Epidermal melanocyte (primary cell): ENCODE results near the gene GIGYF2.
"Not testable (repeated sequence)": the region's sequence is repeated elsewhere in the genome, so short reads cannot be mapped to it uniquely, and the experiment has no call there.

Experiments used
- DNase-seq: peaks from one replicate; pipeline ENCODE4 v3.0.0; 2011; ENCODE audit warnings: low spot score; ENCODE audit not compliant: insufficient read length

The GIGYF2 gene, protein sequence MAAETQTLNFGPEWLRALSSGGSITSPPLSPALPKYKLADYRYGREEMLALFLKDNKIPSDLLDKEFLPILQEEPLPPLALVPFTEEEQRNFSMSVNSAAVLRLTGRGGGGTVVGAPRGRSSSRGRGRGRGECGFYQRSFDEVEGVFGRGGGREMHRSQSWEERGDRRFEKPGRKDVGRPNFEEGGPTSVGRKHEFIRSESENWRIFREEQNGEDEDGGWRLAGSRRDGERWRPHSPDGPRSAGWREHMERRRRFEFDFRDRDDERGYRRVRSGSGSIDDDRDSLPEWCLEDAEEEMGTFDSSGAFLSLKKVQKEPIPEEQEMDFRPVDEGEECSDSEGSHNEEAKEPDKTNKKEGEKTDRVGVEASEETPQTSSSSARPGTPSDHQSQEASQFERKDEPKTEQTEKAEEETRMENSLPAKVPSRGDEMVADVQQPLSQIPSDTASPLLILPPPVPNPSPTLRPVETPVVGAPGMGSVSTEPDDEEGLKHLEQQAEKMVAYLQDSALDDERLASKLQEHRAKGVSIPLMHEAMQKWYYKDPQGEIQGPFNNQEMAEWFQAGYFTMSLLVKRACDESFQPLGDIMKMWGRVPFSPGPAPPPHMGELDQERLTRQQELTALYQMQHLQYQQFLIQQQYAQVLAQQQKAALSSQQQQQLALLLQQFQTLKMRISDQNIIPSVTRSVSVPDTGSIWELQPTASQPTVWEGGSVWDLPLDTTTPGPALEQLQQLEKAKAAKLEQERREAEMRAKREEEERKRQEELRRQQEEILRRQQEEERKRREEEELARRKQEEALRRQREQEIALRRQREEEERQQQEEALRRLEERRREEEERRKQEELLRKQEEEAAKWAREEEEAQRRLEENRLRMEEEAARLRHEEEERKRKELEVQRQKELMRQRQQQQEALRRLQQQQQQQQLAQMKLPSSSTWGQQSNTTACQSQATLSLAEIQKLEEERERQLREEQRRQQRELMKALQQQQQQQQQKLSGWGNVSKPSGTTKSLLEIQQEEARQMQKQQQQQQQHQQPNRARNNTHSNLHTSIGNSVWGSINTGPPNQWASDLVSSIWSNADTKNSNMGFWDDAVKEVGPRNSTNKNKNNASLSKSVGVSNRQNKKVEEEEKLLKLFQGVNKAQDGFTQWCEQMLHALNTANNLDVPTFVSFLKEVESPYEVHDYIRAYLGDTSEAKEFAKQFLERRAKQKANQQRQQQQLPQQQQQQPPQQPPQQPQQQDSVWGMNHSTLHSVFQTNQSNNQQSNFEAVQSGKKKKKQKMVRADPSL (N-terminal part only)

DNA sequence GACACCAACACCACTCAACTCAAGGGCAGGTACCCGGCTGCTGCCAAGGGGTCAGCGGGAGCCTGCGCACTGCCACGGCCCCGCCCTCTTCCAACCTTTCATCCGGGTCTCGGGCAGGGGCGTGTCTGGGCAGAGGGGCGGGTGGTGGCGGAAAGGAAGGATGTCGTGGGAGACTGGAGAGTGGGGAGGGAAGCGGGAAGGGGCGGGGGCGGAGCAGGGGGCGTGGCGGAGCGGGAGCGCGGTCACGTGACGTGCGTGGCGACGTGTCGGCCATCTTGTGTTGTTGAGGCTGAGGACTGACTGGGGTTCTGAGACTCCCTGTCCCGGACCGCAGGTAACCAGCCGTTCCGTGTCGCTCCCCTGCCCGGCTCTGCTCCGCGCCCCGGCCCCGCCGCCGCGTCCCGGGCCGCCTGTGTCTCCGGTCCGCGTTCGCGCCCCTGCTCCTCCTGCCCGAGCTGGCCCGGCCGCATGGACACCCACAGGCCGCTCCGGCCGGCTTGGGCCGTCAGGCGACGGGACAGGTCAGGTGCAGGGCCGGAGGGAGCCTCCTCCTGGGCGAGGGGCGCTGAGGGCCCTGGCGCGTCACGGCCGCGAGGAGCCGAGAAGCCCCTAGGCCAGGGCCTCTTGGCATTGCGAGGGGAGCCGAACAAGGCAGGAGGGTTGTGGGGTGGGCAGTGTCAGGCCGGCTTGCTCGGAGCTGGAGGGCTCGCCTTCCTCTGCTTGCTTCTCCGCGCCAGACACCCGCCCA is at the start of gene GIGYF2:
Gene GIGYF2 (plus strand): TSS at position 273 of the 748 bp plus-strand sequence. CDS start 37,867 bp downstream, outside the sequence.
- DNase-seq = peak; percentile 85

DNA sequence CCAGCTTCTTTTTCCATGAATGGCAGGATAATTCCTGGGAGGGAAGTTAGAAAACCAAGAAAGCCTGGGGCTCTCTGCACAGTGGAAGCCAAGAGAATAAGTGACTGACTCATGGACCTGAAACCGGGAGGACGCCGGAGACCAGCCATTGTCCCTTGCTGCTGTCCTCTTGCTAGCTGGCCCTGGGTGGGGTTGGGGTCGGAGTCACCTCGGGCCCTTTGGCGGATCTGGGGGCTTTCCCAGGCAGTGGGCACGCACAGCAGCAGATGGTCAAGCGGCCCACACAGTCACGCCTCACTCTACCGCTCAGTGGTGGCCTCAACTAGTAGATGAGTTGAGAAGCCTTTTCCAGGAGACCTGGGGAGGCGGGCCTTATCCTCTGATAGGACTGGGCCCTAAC is 48.1 kb upstream of the GIGYF2 start:
- no peak for DNase-seq

DNA sequence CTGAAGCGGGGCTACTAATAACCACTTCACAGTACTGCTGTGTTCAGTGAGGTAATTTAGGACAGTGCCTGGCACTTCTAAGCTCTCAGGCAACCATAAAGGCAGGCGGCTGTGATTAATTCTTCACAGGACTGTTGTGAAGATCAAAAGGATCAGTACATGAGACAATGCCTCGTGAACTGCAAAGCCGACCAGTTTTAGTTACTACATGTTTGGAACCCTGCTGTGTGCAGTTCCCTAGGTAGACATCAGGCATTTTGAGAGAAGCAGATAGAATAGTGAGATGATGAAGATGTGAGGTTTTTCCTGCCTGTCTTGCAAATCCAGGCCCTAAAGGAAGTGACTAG is 44.7 kb upstream of the GIGYF2 start:
- DNase-seq = no peak

DNA sequence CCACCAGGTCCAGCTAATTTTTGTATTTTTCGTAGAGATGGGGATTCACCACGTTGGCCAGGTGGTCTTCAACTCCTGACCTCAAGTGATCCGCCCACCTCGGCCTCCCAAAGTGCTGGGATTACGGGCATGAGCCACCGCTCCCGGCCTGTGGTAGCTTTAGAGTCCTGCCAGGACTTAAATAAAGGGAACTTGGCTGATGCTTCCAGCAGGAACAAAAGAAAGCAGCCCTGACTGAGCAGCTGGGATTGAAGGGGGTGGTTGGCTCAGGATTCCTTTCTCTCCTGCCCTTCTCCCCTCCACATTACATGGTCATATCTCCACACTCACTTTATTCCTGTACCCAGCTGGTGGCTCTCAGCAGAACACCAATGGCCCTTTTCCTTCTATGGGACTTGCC is 43.7 kb upstream of the GIGYF2 start:
- no peak for DNase-seq

DNA sequence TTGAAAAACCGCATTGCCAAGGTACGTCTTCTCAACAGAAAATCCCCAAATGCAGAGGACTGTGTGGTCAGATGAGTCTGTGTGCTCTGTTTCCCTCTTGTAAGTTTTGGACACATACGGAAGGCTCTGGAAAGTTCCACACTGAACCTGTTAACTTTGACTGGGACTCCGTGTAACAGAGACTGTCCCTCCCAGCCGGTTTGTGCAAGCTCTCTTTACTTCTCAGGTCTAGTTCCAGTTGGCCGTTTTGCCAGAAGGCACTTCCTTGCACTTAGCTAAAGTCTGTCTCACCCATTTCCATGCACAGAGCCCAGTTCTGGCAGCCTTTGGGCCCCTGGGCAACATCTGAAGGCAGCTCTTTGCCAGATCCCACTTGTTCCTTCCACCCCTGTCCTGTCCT is 41.7 kb upstream of the GIGYF2 start:
- no peak for DNase-seq

DNA sequence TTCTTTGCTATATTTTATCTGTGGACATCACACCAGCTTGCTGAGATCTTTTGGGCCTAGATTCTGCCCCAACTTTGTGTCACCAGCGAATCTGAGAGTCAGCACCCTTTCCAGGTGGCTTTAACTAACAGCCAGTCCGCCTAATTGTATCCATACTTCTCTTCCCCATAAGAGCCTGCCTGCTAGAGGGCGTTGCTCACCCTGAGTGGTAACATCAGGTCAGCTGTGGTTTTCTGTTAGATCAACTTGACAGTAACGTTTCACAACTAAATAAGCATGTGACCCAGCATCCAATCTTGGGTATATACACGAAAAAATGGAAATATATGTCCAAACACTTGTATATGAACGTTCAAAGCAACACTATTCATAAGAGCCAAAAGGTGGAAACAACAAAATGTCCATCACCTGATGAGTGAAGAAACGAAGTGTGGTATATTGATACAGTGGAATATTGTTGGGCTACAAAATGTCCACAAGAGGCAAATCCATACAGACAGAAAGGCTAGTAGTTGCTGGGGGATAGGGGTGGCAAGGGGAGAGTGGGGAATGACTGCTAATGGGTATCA is 38.8 kb upstream of the GIGYF2 start:
- DNase-seq = no peak

DNA sequence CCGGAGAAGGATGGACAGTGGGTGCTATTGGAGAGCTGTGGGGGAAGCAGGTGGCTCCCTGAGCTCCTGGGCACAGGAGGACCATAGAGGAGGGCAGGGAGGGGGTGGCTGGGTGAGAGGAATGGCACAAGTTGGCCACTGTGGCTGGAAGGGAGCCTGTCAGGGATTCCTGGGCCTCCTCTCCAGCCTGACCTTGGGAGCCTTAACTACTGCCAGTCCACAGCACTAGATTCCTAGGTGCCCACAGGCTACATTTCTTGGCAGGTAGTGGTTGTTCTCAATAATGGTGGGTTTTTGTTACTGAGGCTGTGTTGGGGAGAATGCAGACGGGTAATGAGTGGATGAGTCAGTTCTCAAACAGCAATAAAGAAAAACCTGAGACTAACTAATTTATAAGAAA is 37.8 kb upstream of the GIGYF2 start:
- no peak for DNase-seq

DNA sequence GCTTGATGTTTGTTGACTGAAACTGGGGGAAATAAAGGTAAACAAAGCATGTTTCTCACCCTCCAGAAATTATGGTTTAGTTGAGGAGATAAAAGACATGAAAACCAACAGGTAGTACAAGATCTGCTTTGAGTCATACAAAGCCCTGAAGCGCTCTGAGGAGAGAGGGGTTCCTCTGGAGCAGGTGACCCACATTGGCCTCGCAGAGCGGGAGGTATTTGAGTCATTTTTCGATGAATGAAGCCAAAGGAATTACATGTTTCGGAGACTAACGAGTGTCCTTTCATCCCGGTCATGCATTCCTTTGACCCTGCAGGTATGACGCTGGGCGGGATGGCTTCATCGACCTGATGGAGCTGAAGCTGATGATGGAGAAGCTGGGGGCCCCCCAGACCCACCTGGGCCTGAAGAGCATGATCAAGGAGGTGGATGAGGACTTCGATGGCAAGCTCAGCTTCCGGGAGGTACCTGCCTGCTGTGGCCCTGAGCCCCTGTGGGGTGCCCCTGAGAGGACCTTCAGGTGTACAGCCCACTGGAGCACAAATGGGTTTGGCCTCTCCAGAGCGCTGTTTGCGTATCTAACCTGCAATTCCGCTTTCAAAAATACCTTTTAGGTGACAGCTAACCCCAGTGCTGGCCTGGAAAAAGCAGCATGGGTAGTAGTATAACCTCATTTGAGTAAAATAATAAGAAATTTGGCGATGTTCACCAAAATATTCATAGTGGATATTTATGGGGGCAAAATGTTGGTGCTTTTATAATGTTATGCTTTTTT is 34.5 kb upstream of the GIGYF2 start:
- DNase-seq = no peak

DNA sequence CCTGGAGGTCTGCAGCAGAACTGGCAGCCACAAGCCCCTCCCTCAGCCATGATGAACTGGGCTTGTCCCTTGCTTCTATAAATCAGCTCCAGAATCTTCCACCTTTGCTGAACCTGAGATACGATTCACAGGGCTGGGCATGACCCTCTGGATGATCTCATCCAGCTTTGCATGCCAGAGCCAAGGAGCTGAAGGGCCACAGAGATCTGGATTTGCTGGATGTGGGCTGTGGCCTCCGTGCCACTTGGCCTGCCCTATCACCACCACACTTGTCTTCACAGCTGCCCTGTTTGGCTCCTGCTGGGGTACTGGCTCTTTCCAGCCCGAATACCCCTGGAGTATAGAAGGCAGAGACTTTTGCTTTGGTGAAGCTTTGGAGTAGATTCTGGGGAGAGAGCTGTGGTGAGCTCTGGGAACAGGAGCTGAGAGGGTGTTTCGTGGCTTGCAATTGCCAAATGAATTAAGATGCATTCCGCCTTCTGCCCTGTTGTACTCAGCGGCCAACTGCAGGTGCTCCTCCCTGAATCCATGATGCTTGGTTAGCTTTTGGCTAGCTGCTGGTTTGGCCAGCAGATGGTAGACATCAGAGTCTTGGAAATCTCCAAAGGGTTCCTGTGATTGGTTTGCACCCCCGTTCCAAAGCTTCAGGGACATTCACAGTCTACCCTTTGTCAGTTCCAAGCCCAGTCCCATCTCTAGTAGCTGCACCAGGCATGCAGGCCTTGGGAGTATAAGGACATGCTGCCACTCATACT is 30.9 kb upstream of the GIGYF2 start:
- no peak for DNase-seq

DNA sequence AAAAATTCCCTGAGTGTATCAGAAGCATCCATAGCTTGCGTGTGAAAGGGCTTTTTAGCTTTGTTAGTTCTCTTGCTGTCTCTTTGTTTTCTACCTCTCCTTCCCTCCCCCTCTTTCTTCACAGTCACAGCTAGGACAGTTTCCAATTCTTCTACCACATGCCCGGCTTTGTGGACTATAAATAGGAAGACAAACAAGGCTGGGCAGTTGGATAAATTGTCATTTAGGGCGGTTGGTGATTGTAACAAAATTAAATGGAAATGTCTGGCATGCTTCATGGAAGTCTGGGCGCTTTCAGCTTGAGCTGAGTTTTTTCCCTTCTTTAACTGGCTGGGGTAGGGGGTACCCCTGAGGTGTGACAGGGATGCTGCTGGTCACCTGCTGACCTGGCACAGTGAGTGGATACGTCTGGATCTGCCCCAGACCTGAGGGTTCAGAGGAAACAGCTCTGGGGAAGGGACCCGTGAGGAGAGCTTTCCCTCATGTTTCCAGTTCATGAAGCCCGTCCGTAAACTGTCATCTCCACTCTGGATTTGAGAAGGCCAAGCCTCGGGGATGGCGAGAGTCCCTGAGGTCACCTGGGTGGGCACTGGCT is 29.0 kb upstream of the GIGYF2 start:
- no peak for DNase-seq

DNA sequence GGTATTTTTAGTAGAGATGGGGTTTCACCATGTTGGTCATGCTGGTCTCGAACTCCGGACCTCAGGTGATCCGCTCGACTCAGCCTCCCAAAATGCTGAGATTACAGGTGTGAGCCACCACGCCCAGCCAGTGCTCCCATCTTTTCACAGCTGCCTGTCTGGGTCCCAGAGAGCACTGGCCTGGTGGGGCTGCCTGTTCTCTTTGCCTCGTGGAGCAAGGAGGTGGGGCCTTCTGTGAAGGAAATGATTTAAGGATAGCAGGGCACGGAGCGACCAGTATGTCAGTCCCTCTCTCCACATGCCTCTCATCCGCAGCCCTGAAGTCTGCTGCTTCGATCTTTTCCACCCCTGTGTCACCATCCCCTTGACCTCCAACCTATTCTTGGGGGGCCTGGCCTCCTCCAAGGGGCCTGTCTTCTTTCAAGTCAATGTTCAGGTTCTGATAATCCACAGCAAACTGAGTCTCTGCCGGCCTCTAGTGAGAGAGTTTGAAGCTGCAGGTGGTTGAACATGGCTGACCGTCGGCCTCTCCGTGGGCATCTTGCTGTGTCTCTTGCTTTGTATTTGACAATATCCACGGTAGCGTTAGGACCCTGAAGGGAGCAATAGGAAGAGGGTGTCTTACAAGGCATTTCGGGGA is 28.2 kb upstream of the GIGYF2 start:
- no peak for DNase-seq

DNA sequence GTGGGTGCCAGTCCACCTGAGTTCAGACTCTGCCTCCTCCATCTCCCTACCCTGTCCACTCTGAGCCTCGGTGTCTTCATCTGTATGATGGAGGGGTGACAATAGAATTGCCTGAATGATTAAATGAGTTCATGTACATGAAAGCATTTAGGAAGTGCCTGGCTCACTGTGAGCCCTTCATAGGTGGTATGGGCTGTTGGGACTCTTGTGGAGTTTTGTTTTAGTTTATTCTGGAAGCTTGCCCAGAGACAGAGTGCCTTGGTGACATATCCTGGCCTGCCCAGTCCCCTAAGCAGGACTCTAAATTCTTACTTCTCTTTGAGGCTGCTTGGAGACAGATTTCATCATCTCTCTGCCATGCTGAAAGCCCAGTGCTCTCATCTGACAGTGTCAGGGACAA is 24.5 kb upstream of the GIGYF2 start:
- DNase-seq = no peak

DNA sequence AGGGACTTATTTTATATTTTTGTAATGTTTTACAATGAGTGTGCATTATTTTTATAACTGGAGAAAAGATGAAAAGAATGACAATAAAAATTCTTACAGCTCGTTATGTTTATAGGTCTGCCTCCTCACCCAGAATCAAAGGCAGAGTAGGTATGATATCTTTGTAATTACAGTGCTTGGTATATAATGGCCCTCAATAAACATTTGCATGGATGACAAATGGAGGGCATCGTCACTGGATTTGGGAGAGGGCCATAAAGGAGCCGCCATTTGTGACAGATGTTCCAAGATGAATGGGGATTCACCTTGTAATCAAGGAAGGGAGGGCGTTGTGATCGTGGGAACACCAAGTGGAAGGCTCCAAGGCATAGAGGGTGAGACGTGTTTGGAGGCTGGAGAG is 22.6 kb upstream of the GIGYF2 start:
- no peak for DNase-seq

DNA sequence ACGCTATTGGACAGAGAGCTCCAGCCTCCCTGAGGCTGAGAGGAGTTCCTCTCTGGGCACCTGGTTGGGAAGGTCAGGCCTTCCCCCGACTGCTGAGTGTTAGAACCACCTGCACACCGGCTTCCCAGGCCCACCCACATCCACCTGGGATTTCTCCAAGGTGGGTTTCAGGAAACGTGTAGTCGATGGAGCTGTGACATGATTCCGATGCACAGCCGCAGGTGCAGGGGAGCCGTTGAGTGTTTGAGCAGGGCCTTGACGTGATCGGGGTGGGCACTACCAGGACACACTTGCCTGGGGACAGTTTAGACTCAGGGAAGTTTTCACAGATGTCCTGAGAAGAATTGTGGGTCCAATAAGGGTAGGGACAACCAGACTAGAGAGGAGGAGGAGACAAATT is 21.8 kb upstream of the GIGYF2 start:
- DNase-seq = no peak

DNA sequence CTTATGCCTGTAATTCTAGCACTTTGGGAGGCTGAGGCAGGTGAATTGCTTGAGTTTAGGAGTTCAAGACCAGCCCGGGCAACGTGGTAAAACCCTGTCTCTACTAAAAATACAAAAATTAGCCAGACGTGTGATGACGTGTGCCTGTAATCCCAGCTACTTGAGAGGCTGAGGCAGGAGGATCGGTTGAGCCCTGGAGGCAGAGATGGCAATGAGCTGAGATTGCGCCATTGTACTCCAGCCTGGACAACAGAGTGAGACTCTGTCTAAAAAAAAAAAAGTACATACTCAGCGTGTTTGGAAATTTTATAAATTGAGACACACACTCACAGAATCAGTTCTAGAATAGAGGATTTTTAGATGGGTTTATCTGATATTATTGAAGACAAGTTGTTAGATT is 17.1 kb upstream of the GIGYF2 start:
- DNase-seq = no peak

DNA sequence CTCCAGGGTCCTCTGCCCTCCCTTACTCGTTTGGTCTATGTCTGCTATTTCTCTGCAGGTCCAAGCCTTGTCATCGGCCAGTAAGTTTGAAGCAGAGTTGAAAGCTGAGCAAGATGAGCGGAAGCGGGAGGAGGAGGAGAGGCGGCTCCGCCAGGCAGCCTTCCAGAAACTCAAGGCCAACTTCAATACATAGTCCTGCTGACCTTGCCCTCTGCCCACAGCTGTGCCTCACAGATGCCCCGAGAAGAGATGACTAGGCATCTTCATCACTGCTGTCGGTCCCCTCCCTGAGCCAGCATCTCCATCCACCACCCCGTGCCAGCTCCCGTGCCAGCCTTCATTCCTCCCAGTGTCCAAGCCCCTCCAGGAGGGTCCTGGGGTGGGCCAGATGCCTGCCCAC is 15.6 kb upstream of the GIGYF2 start:
- no peak for DNase-seq

DNA sequence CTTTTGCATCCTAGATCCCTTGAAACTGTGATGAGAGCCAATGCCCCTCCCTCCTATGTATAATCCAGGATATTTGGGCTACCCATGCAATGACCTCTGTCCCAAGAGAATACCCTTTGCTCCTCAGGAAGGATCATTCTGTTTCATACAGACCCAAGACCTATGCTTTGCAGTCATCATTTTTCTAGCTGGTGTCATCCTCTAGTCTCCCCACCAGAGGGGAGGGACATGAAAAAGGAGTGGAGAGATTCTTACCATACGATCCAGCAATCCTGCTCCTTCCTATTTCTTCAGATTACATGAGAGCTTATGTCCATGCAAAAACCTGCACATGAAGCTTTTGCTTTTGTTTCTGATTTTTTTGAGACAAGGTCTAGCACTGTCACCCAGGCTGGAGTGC is 13.8 kb upstream of the GIGYF2 start:
- no peak for DNase-seq

DNA sequence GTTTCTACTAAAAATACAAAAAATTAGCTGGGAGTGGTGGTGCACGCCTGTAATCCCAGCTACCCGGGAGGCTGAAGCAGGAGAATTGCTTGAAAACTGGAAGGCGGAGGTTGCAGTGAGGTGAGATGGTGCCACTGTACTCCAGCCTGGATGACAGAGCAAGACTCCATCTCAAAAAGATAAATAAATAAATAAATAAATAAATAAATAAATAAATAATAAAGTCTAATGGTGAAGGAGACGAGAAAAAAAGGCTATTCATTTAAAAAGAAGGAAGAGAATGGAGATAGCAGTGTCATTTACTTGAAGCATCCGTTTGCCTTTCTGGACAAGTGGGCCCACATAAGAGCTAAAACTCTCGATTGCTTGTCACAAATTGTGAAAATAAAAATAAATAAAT is 11.7 kb upstream of the GIGYF2 start:
- not testable (repeated sequence) for DNase-seq
